Measurements from ENCODE around the gene CPTP.
A peak's percentile ranks its signal among the peaks of the same experiment; 100 is the strongest.
"Not testable (repeated sequence)": the region's sequence is repeated elsewhere in the genome, so short reads cannot be mapped to it uniquely, and the experiment has no call there.

The CPTP gene

GRCh38 chr1:1307261-1307922 is 17.2 kb upstream of the CPTP start:
- peak; percentile 14 to 77 (median 45) for DNase-seq

GRCh38 chr1:1307923-1308755 is 16.5 kb upstream of the CPTP start, which contains the start of the genes ACAP3 and PUSL1:
Gene ACAP3, minus strand, starts transcription at chr1:1307930. Its CDS starts 115 bp downstream, at chr1:1307815.
Gene PUSL1, plus strand, starts transcription at chr1:1308597. Its CDS starts 47 bp downstream, at chr1:1308644.
- peak; percentile 93 to 98 (median 96) for DNase-seq

GRCh38 chr1:1308756-1309250 is 15.8 kb upstream of the CPTP start:
- DNase-seq = peak in 2 of 4 experiments; percentile 16 to 25

- peak in 3 of 4 experiments; percentile 36 to 48 (median 41) for DNase-seq
Measured at GRCh38 chr1:1309251-1310108, 15.1 kb upstream of the CPTP start.

- DNase-seq = no peak
Measured at GRCh38 chr1:1310109-1310385, 14.6 kb upstream of the CPTP start.

GRCh38 chr1:1310476-1311053 is 14.0 kb upstream of the CPTP start:
- DNase-seq = no peak

- DNase-seq = no peak
Measured at GRCh38 chr1:1311107-1312104, 13.2 kb upstream of the CPTP start.

GRCh38 chr1:1312450-1313314 is 11.9 kb upstream of the CPTP start:
- DNase-seq = no peak

- no peak for DNase-seq
Measured at GRCh38 chr1:1313500-1314236, 10.9 kb upstream of the CPTP start.

- no peak for DNase-seq
Measured at GRCh38 chr1:1314237-1314586, 10.4 kb upstream of the CPTP start.

GRCh38 chr1:1314678-1315335 is 9.8 kb upstream of the CPTP start:
- no peak for DNase-seq

GRCh38 chr1:1315435-1315954 is 9.1 kb upstream of the CPTP start:
- no peak for DNase-seq

GRCh38 chr1:1316199-1316598 is 8.4 kb upstream of the CPTP start:
- not testable (repeated sequence) for DNase-seq

- DNase-seq = no peak
Measured at GRCh38 chr1:1317420-1317819, 7.2 kb upstream of the CPTP start.

GRCh38 chr1:1318131-1318652 is 6.4 kb upstream of the CPTP start:
- no peak for DNase-seq

GRCh38 chr1:1318777-1319645 is 5.6 kb upstream of the CPTP start:
- DNase-seq = no peak

- no peak for DNase-seq
Measured at GRCh38 chr1:1319646-1319941, 5.0 kb upstream of the CPTP start.

Measured in suppressor macrophage (primary cell).